Endothelial cell (in vitro differentiated cells): ENCODE results near the gene TACO1. TPM values are rescaled to one million over a fixed set of nuclear protein-coding genes. Genes with fewer than 3 reads are reported as not detected.

Source experiments
- DNase-seq: peaks from one replicate; pipeline ENCODE4 v3.0.0; 2021; ENCODE audit warnings: low spot score
- H3K27ac Mint-ChIP-seq: one replicate; pipeline ENCODE4 v1.8.0; 2021; ENCODE audit warnings: mixed read lengths, inconsistent platforms; ENCODE audit not compliant: unreplicated experiment
- H3K27me3 Mint-ChIP-seq: one replicate; pipeline ENCODE4 v1.8.0; 2021; ENCODE audit warnings: mild to moderate bottlenecking, moderate library complexity, mixed read lengths, inconsistent platforms; ENCODE audit not compliant: unreplicated experiment
- H3K36me3 Mint-ChIP-seq: one replicate; pipeline ENCODE4 v1.8.0; 2021; ENCODE audit warnings: mild to moderate bottlenecking, low read depth, mixed read lengths, inconsistent platforms; ENCODE audit not compliant: unreplicated experiment
- H3K4me1 Mint-ChIP-seq: one replicate; pipeline ENCODE4 v1.8.0; 2021; ENCODE audit warnings: mild to moderate bottlenecking, mixed read lengths, inconsistent platforms; ENCODE audit not compliant: unreplicated experiment
- H3K4me3 Mint-ChIP-seq: one replicate; pipeline ENCODE4 v1.8.0; 2021; ENCODE audit warnings: mild to moderate bottlenecking, mixed read lengths, inconsistent platforms; ENCODE audit not compliant: unreplicated experiment
- H3K9me3 Mint-ChIP-seq: one replicate; pipeline ENCODE4 v1.8.0; 2021; ENCODE audit warnings: mixed read lengths, inconsistent platforms; ENCODE audit not compliant: unreplicated experiment
- CTCF ChIP-seq: fragments of 200-600 bp; sonication (generic); IDR thresholded peaks from one replicate; pipeline ENCODE4 v1.5.0; 2021; ENCODE audit warnings: antibody characterized with exemption; ENCODE audit not compliant: unreplicated experiment
- total RNA-seq: library from RNA; stranded (reverse); fragmentation: NEBNext Ultra II Directional; extraction: Animal tissue kit (Norgen Biotek cat#: 25700); gene quantifications from one replicate; pipeline ENCODE4 v1.2.1, GENCODE V29; 2021; ENCODE audit not compliant: unreplicated experiment

Gene TACO1
- total RNA-seq, 1 donor from 2014 or later: 19.4 TPM

- Mint-ChIP-seq H3K9me3 (no peaks in the 10 kb centered on the region), H3K4me1 (peaks cover 12% of the 10 kb centered on the region), H3K27me3 (no peaks in the 10 kb centered on the region), H3K4me3 (no peak overlapping the region), H3K36me3 (no peaks in the 10 kb centered on the region), H3K27ac (no peak overlapping the region)
- TF ChIP-seq CTCF: no peak
- no peak for DNase-seq
These were observed 38.9 kb upstream of the TACO1 start for GRCh38 chr17:63561819-63562218.

- no peaks in the 10 kb centered on the region for H3K36me3 Mint-ChIP-seq
- peaks cover 12% of the 10 kb centered on the region for H3K4me1 Mint-ChIP-seq
- DNase-seq: no peak
- H3K27me3 Mint-ChIP-seq: no peaks in the 10 kb centered on the region
- no peak for TF ChIP-seq CTCF
- no peak overlapping the region for H3K4me3 Mint-ChIP-seq
- no peaks in the 10 kb centered on the region for H3K9me3 Mint-ChIP-seq
- no peak overlapping the region for H3K27ac Mint-ChIP-seq
These were observed 37.4 kb upstream of the TACO1 start for GRCh38 chr17:63563339-63563738.

DNA sequence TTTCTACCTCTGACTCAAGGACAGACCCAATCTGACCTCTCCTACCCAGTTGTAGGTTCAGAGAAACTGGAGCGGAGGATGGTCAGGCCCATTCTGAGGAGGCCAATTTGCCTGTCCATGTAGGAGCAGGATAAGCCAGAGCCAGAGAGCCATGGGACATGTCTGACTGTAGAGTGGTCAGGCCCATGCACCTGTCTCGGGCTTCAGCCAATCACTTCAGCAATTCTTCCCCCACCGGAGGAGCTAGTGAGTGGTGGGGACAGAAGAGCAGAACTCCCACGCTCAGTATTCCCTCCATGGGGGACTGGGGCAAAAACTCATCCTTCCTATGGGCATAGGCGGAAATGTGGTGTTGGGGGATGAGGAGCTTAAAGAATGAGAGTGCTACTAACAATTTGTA, 36.1 kb upstream of the TACO1 start:
- Mint-ChIP-seq H3K4me3 (no peak overlapping the region), H3K9me3 (no peaks in the 10 kb centered on the region)
- DNase-seq: no peak

GRCh38 chr17:63567229-63567628, 33.5 kb upstream of the TACO1 start:
- TF ChIP-seq CTCF: no peak
- peaks cover 6% of the 10 kb centered on the region for H3K4me1 Mint-ChIP-seq
- H3K27ac Mint-ChIP-seq: no peak overlapping the region
- no peaks in the 10 kb centered on the region for H3K36me3 Mint-ChIP-seq
- H3K27me3 Mint-ChIP-seq: no peaks in the 10 kb centered on the region
- H3K9me3 Mint-ChIP-seq: no peaks in the 10 kb centered on the region
- no peak for DNase-seq
- no peak overlapping the region for H3K4me3 Mint-ChIP-seq

More for the DNA sequence above, 36.1 kb upstream of the TACO1 start:
- no peaks in the 10 kb centered on the region for H3K36me3 Mint-ChIP-seq
- peaks cover 12% of the 10 kb centered on the region for H3K4me1 Mint-ChIP-seq
- H3K27me3 Mint-ChIP-seq: no peaks in the 10 kb centered on the region
- H3K27ac Mint-ChIP-seq: no peak overlapping the region
- no peak for TF ChIP-seq CTCF

DNA sequence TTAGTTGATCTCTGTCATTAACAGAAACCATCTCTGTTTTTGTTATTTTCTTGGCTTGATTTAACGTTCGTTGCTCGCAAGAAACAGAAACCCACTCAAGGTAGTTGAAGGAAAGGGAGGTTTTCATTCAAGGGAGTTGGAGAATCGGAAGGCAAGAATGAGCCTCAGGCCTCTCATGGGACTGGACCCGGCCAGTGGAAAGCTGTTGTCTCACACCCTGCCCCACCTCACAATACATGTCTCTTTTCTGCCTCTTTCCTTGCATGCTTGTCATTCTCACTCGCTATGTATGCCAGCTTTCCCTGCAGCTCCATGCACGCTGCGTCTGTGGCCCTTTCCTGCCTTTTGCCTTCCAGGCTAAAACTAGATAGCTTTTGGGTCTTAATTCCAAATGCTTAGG, 32.1 kb upstream of the TACO1 start:
- Mint-ChIP-seq H3K4me3 (no peak overlapping the region), H3K27me3 (no peaks in the 10 kb centered on the region), H3K27ac (no peak overlapping the region), H3K36me3 (no peaks in the 10 kb centered on the region), H3K9me3 (no peaks in the 10 kb centered on the region), H3K4me1 (no peaks in the 10 kb centered on the region)
- TF ChIP-seq CTCF: no peak
- DNase-seq: no peak
